ENCODE measurements around the gene TCEAL4. TPM values are rescaled to one million over a fixed set of nuclear protein-coding genes. Genes with fewer than 3 reads are reported as not detected.
A peak's percentile ranks its signal among the peaks of the same experiment; 100 is the strongest.

TCEAL4 gene
- total RNA-seq, 6 donors from 2014 or later = 68.5 to 141 (median 90.8) TPM

DNA sequence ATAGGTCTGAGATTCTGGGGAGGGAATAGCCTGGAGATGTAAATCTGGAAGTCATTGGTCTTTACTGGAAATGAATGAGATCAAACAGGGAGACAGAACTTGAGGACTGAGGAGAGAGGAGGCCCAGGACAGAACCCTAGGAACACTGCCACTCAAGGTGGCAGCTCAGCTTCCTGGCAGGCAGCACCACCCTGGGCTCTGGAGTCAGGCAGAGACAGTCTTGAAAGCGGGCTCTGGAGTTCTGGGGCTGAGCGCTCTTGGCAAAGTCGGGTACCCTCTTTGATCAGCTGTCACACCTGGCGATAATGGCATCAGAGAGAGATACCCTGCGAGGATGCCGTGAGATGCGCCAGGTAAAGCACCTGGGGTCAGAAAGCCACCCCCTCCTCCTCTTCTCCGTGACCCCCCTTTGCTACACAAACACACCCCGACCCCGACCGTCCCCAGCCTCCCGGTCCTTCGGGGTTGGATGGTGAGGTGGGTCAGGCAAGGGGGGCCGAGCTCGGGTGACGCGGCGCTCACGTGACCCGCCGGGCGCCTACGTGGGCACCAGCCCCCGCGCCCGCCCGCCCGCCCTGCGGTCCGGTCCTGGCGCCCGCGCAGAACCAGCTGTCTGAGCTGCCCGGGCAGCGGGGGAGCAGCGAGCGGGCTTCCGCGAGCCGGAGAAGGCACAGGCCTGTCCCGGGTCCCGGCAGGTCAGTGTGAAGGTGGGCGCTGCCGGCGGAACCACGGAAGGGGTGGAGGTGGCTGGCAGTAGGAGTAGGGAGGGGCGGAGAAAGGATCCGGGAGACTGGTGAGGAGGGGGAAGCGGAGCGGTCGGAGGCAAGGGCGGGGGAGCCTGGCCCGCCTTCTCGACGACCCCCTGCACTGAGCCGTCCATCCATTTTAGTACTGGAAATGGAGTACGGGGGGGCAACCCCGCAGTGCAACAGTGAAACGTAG is 22.3 kb downstream of the TCEAL4 start, which contains the start of gene TCEAL3:
Gene TCEAL3, plus strand, starts transcription at position 600 of the 942 bp plus-strand sequence. CDS start 1,102 bp downstream, outside the sequence.
- H3K27ac ChIP-seq = peak within 1 kb of the TSS; percentile 87 to 94 (median 91)
- TF ChIP-seq POLR2AphosphoS5 (IDR thresholded peaks at IDR 0.05) (peak; percentile 37 to 55), POLR2A (IDR thresholded peaks at IDR 0.05) (peak in 2 of 4 donors; percentile 55 to 56), EP300 (IDR thresholded peaks at IDR 0.05) (no peak)
- TF ChIP-seq, protein P1, sequence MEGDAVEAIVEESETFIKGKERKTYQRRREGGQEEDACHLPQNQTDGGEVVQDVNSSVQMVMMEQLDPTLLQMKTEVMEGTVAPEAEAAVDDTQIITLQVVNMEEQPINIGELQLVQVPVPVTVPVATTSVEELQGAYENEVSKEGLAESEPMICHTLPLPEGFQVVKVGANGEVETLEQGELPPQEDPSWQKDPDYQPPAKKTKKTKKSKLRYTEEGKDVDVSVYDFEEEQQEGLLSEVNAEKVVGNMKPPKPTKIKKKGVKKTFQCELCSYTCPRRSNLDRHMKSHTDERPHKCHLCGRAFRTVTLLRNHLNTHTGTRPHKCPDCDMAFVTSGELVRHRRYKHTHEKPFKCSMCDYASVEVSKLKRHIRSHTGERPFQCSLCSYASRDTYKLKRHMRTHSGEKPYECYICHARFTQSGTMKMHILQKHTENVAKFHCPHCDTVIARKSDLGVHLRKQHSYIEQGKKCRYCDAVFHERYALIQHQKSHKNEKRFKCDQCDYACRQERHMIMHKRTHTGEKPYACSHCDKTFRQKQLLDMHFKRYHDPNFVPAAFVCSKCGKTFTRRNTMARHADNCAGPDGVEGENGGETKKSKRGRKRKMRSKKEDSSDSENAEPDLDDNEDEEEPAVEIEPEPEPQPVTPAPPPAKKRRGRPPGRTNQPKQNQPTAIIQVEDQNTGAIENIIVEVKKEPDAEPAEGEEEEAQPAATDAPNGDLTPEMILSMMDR (IDR thresholded peaks at IDR 0.05) = no peak

DNA sequence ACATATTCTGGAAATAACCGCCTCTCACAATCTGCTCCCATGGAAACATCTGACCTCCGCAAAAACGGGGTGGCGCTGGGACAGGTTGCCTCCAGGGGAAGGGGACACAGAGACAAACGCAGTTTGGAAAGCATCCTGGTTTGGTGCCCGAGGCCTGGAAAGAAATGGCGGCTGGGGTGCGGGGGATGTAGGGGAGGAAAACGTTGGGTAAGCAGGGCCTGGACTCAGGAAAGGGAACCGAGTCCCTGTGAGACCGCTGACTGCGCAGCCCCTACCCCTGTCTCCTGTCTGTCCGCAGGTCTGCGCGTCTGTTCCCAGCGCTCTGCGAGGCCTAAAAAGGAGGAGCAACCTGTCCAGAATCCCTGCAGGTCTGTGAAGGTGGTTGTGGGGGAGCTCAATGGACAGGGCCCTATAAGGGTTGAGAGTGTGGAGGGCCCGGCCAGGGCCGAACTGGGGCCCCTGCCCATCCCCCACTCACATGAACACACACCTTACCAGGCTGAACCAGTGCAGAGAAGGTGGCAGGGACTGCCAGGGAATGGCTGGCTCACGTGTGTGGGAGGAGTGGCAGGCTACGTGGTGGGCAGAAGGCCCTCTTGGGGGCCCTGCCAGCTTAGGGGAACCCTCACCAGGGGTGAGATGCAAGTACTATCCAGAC is 23.1 kb downstream of the TCEAL4 start:
- Histone ChIP-seq H3K4me1 (no peaks in the 10 kb centered on the region), H3K9me3 (no peaks in the 10 kb centered on the region), H3K36me3 (no peaks in the 10 kb centered on the region), H3K4me3 (peak overlapping the region; percentile 53 to 71 (median 60)), H3K27ac (peak overlapping the region; percentile 87 to 94 (median 91)), H3K27me3 (peaks cover 0 to 4% (median 0%) of the 10 kb centered on the region in 4 donors)
- TF ChIP-seq POLR2AphosphoS5 (IDR thresholded peaks at IDR 0.05) (no peak), POLR2A (IDR thresholded peaks at IDR 0.05) (no peak)
- TF ChIP-seq, protein P1 (IDR thresholded peaks at IDR 0.05) = no peak
- DNase-seq = peak; percentile 28 to 39
- WGBS, 2 donors = 14 to 22% methylated on average over 14 to 21 of the region's 21 CpGs
- peak; percentile 56 to 74 for ATAC-seq (ENCODE audit: low FRiP score in 2 of 2)

More for the DNA sequence above, 22.3 kb downstream of the TCEAL4 start, which contains the start of gene TCEAL3:
- Histone ChIP-seq H3K27me3 (peaks cover 0 to 4% (median 0%) of the 10 kb centered on the region in 4 donors), H3K36me3 (no peaks in the 10 kb centered on the region), H3K9me3 (no peaks in the 10 kb centered on the region), H3K4me1 (no peaks in the 10 kb centered on the region), H3K4me3 (peak within 1 kb of the TSS; percentile 53 to 71 (median 60))
- peak; percentile 65 to 94 for DNase-seq
- peak; percentile 74 to 96 for ATAC-seq (ENCODE audit: low FRiP score in 2 of 2)
- WGBS, 2 donors = 0 to 18% methylated on average over 1 to 44 of the region's 59 CpGs

DNA sequence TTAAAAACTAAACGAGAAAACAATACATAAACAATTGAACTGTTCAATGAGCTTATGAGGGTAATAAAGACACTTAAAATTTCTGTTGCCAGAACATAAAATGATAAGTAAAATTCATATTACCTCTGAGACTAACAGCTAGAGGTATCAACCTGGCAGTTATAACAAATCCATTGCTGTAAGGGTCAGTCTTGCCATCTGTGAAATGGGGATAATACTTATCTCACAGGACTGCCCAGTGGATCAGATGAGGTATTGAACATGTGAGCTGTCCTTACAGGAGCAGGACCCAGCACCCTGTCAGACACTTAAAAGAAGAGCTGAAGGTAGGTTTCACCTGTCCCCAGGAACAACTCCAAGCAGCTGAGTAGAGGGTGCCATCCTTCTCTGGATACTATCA is 25.0 kb downstream of the TCEAL4 start:
- DNase-seq (no peak), ATAC-seq (ENCODE audit: low FRiP score in 2 of 2) (no peak)
- Histone ChIP-seq H3K36me3 (no peaks in the 10 kb centered on the region), H3K4me1 (no peaks in the 10 kb centered on the region), H3K4me3 (no peak overlapping the region), H3K27ac (no peak overlapping the region), H3K9me3 (no peaks in the 10 kb centered on the region), H3K27me3 (peaks cover 0 to 4% (median 0%) of the 10 kb centered on the region in 4 donors)
- no peak for TF ChIP-seq POLR2A (IDR thresholded peaks at IDR 0.05)
- no peak for TF ChIP-seq POLR2AphosphoS5 (IDR thresholded peaks at IDR 0.05)
- TF ChIP-seq, protein P1 (IDR thresholded peaks at IDR 0.05) = no peak
- no peak for TF ChIP-seq EP300 (IDR thresholded peaks at IDR 0.05)
- WGBS, 2 donors = 51 to 77% methylated on average over 1 of the region's 1 CpG

DNA sequence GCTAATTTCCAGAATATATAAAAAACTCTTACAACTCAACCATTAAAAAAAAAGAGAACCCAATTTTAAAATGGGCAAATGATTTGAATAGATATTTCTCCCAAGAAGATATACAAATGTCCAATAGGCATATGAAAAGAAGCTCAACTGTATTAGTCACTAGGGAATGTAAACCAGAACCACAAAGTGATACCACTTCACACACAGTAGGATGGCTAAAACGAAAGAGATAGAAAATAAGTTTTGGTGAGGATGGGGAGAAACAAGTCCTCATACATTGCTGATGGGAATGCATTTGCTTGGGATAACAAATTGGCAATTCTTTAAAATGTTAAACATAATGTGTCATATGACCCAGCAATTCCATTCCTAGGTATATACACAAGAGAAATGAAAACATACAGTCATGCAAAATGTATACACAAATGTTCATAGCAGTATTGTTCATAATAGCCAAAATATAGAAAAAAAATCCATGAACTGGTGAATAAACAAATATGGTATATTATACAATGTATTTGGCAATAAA is 28.1 kb downstream of the TCEAL4 start:
- WGBS, 2 donors = 33 to 80% methylated on average over 1 of the region's 1 CpG
- no peaks in the 10 kb centered on the region for H3K4me1 ChIP-seq
- ATAC-seq (ENCODE audit: low FRiP score in 2 of 2) (no peak), DNase-seq (no peak)
- H3K36me3 ChIP-seq = no peaks in the 10 kb centered on the region
- no peaks in the 10 kb centered on the region for H3K27me3 ChIP-seq
- no peaks in the 10 kb centered on the region for H3K9me3 ChIP-seq
- H3K4me3 ChIP-seq = no peak overlapping the region
- H3K27ac ChIP-seq = no peak overlapping the region
- TF ChIP-seq POLR2AphosphoS5 (IDR thresholded peaks at IDR 0.05) = no peak
- TF ChIP-seq, protein P1 (IDR thresholded peaks at IDR 0.05) = no peak
- no peak for TF ChIP-seq POLR2A (IDR thresholded peaks at IDR 0.05)
- TF ChIP-seq EP300 (IDR thresholded peaks at IDR 0.05) = no peak

All from upper lobe of left lung (tissue), 6 donors.